Measurements from ENCODE around the gene FAM118B. TPM values are rescaled to one million over a fixed set of nuclear protein-coding genes. Genes with fewer than 3 reads are reported as not detected.

Gene FAM118B
- total RNA-seq, 1 experiment from 2014 or later: 40.0 TPM

DNA sequence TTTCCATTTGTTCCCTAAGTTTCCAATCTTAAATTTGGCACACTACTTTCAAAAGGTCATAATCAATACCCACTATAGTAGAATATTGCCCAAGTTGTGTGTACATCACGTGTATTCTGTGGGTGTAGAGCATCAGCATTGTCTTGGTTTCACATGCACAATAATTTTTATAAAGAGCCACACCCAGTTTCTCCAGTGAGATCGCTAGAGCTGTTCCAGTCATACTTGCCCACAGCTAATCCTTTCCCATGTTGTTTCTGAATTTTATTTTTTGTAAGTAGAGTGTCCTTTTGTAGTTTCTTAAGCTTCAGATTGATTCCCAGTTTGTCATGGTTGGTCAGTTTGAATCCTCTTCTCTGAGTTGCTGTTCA is 13.7 kb downstream of the FAM118B start:
- H3K79me2 ChIP-seq (ENCODE audit: insufficient read depth, low read length): peaks cover 12% of the 10 kb centered on the region; the same call in 1 of the 2 replicates

More for the DNA sequence above, 13.7 kb downstream of the FAM118B start:
- no peak overlapping the region for H4K8ac ChIP-seq (replicated peaks; ENCODE audit: insufficient read length, low read depth, low read length)
- Mint-ChIP-seq H3K9me3 (peaks cover 18 to 21% of the 10 kb centered on the region in 2 experiments), H3K4me3 (no peak overlapping the region), H3K36me3 (ENCODE audit: insufficient read depth in 1 of 3, low read depth in 3 of 3) (peaks cover 19 to 33% (median 23%) of the 10 kb centered on the region in 3 experiments), H3K27me3 (ENCODE audit: low read depth) (no peaks in the 10 kb centered on the region), H3K27ac (no peak overlapping the region), H3K4me1 (no peaks in the 10 kb centered on the region)
- H2AFZ ChIP-seq (ENCODE audit: low read length): no peak overlapping the region
- no peak overlapping the region for H3K27ac ChIP-seq (ENCODE audit: insufficient read length, low read depth, low read length)
- no peaks in the 10 kb centered on the region for H3K9me3 ChIP-seq (ENCODE audit: control insufficient read depth, low read depth, low read length)
- H4K91ac ChIP-seq (ENCODE audit: insufficient read length, low read depth, low read length): no peak overlapping the region
- no peak for DNase-seq
- no peaks in the 10 kb centered on the region for H3K23me2 ChIP-seq (ENCODE audit: insufficient read length, low read depth, low read length, poor library complexity, severe bottlenecking)
- H3K56ac ChIP-seq (ENCODE audit: insufficient read length, low read depth, low read length): no peak overlapping the region
- no peak overlapping the region for H3K18ac ChIP-seq (ENCODE audit: insufficient read length, low read depth, low read length)
- H3K9ac ChIP-seq (ENCODE audit: extremely low read depth, insufficient read length, low read length): no peak overlapping the region
- H3K23ac ChIP-seq (ENCODE audit: insufficient read length, low read depth, low read length): no peak overlapping the region
- H4K5ac ChIP-seq (ENCODE audit: insufficient read length, low read depth, low read length): no peak overlapping the region
- no peaks in the 10 kb centered on the region for H3K4me1 ChIP-seq (ENCODE audit: insufficient read depth, low read length)
- TF ChIP-seq, protein P1, sequence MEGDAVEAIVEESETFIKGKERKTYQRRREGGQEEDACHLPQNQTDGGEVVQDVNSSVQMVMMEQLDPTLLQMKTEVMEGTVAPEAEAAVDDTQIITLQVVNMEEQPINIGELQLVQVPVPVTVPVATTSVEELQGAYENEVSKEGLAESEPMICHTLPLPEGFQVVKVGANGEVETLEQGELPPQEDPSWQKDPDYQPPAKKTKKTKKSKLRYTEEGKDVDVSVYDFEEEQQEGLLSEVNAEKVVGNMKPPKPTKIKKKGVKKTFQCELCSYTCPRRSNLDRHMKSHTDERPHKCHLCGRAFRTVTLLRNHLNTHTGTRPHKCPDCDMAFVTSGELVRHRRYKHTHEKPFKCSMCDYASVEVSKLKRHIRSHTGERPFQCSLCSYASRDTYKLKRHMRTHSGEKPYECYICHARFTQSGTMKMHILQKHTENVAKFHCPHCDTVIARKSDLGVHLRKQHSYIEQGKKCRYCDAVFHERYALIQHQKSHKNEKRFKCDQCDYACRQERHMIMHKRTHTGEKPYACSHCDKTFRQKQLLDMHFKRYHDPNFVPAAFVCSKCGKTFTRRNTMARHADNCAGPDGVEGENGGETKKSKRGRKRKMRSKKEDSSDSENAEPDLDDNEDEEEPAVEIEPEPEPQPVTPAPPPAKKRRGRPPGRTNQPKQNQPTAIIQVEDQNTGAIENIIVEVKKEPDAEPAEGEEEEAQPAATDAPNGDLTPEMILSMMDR (conservative IDR thresholded peaks at IDR 0.05): no peak
- no peak overlapping the region for H2BK15ac ChIP-seq (ENCODE audit: low read depth, low read length)
- no peak overlapping the region for H2BK5ac ChIP-seq (ENCODE audit: insufficient read length, low read length)
- no peak overlapping the region for H2AK5ac ChIP-seq (ENCODE audit: insufficient read length, low read length)
- no peak overlapping the region for H3K4me2 ChIP-seq (ENCODE audit: insufficient read depth, insufficient read length, low read length)
- H3T11ph ChIP-seq (ENCODE audit: low read length): no peak overlapping the region
- no CpG with 5 or more reads among the region's 2 CpGs for WGBS (ENCODE audit: extremely low coverage, insufficient read length, low lambda C conversion rate)
- no peak overlapping the region for H3K4ac ChIP-seq (ENCODE audit: low read depth, low read length)
- no peak overlapping the region for H2BK120ac ChIP-seq (ENCODE audit: low read depth, low read length, poor library complexity, severe bottlenecking)
- no peaks in the 10 kb centered on the region for H3K27me3 ChIP-seq (ENCODE audit: insufficient read depth, low read length)
- no peak overlapping the region for H2BK12ac ChIP-seq (ENCODE audit: insufficient read length, low read depth, low read length)
- H3K14ac ChIP-seq (ENCODE audit: insufficient read depth, low read length): no peak overlapping the region
- H3K79me1 ChIP-seq (ENCODE audit: insufficient read depth, low read depth, low read length, poor library complexity, severe bottlenecking): peaks cover 6% of the 10 kb centered on the region
- H4K20me1 ChIP-seq (ENCODE audit: control insufficient read depth, insufficient read depth, insufficient read length): no peaks in the 10 kb centered on the region
- H2BK20ac ChIP-seq (ENCODE audit: low read depth, low read length, poor library complexity, severe bottlenecking): no peak overlapping the region
